ENCODE results near the gene TENM4.

Gene TENM4

DNA sequence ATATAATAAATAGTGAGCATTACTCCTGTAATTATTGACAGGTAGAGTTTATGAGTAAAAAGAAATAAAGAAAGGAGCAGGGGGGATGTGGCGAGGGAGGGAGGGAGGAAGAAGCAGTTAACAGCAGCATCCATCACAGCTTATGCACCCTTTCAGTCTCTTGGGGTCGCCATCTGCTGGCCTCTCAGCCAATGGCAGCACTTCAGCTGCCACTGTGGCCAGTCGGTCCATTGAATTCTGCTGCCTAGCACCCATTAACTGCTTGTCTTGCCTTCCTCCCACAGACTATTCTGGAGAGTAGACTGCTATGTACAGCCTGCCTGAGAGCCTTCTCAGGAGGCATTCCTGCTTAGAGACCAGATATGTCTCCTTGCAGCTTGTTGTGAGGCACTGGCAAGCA lies 388.3 kb downstream of the TENM4 start:
- TF ChIP-seq, protein P1, sequence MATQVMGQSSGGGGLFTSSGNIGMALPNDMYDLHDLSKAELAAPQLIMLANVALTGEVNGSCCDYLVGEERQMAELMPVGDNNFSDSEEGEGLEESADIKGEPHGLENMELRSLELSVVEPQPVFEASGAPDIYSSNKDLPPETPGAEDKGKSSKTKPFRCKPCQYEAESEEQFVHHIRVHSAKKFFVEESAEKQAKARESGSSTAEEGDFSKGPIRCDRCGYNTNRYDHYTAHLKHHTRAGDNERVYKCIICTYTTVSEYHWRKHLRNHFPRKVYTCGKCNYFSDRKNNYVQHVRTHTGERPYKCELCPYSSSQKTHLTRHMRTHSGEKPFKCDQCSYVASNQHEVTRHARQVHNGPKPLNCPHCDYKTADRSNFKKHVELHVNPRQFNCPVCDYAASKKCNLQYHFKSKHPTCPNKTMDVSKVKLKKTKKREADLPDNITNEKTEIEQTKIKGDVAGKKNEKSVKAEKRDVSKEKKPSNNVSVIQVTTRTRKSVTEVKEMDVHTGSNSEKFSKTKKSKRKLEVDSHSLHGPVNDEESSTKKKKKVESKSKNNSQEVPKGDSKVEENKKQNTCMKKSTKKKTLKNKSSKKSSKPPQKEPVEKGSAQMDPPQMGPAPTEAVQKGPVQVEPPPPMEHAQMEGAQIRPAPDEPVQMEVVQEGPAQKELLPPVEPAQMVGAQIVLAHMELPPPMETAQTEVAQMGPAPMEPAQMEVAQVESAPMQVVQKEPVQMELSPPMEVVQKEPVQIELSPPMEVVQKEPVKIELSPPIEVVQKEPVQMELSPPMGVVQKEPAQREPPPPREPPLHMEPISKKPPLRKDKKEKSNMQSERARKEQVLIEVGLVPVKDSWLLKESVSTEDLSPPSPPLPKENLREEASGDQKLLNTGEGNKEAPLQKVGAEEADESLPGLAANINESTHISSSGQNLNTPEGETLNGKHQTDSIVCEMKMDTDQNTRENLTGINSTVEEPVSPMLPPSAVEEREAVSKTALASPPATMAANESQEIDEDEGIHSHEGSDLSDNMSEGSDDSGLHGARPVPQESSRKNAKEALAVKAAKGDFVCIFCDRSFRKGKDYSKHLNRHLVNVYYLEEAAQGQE (IDR thresholded peaks at IDR 0.05; ENCODE audit: insufficient read depth in 1 of 2, low read depth in 2 of 2, low read length in 2 of 2), result no peak
- TF ChIP-seq FOXP2 (optimal IDR thresholded peaks at IDR 0.05; ENCODE audit: borderline replicate concordance, extremely low read depth, extremely low read length, insufficient read depth) (no peak), POLR2AphosphoS5 (IDR thresholded peaks at IDR 0.05; ENCODE audit: low read depth, low read length) (no peak), TAF1 (IDR thresholded peaks at IDR 0.05; ENCODE audit: borderline replicate concordance, insufficient read depth, low read length) (no peak), SIN3A (IDR thresholded peaks at IDR 0.05; ENCODE audit: borderline replicate concordance, insufficient read depth, low read length) (no peak)

DNA sequence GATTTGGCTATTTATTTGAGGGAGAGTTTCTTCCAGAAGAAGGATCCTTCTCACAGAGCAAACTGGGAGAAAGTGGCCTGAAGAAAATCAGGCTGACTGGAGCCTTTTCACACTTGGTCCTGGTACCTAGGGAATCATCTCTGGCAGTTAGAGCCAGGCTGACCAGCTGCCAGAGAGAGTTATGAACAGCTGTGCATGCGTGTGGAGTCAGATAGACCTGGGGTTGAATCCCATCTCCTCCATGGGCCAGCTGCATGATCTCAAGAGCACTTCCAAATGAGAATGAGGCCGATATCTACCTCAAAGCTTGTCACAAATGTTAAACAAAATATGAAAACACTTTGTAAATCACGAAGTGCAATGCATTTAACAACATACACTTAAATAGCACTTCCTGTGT lies 390.0 kb downstream of the TENM4 start:
- TF ChIP-seq FOXP2 (optimal IDR thresholded peaks at IDR 0.05; ENCODE audit: borderline replicate concordance, extremely low read depth, extremely low read length, insufficient read depth), result no peak
- TF ChIP-seq, protein P1 (IDR thresholded peaks at IDR 0.05; ENCODE audit: insufficient read depth in 1 of 2, low read depth in 2 of 2, low read length in 2 of 2), result no peak
- no peak for TF ChIP-seq POLR2AphosphoS5 (IDR thresholded peaks at IDR 0.05; ENCODE audit: low read depth, low read length)
- no peak for TF ChIP-seq SIN3A (IDR thresholded peaks at IDR 0.05; ENCODE audit: borderline replicate concordance, insufficient read depth, low read length)
- TF ChIP-seq TAF1 (IDR thresholded peaks at IDR 0.05; ENCODE audit: borderline replicate concordance, insufficient read depth, low read length), result no peak

DNA sequence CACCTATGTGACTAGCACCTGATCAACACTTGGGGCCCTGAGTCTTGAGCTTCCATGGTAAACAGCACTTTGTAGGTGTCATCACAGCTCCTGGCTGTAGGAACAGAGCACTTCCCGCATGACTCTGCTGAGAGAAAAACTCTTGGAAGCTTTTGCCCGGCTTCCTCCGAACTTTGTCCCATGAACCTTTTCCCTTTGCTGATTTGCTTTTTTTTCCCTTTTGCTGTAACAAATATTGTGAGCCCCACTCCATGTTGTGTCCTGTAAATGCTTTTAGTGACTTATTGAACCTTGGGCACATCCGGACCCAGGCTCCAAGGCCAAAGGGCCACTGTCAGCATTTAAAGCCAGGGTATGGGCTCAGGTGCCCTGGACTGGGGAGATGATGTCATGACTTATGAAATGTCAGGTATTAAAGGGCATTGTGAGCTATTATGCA lies 391.1 kb downstream of the TENM4 start:
- TF ChIP-seq FOXP2 (optimal IDR thresholded peaks at IDR 0.05; ENCODE audit: borderline replicate concordance, extremely low read depth, extremely low read length, insufficient read depth) (no peak), SIN3A (IDR thresholded peaks at IDR 0.05; ENCODE audit: borderline replicate concordance, insufficient read depth, low read length) (no peak), POLR2AphosphoS5 (IDR thresholded peaks at IDR 0.05; ENCODE audit: low read depth, low read length) (no peak), TAF1 (IDR thresholded peaks at IDR 0.05; ENCODE audit: borderline replicate concordance, insufficient read depth, low read length) (no peak)
- TF ChIP-seq, protein P1 (IDR thresholded peaks at IDR 0.05; ENCODE audit: insufficient read depth in 1 of 2, low read depth in 2 of 2, low read length in 2 of 2), result no peak

DNA sequence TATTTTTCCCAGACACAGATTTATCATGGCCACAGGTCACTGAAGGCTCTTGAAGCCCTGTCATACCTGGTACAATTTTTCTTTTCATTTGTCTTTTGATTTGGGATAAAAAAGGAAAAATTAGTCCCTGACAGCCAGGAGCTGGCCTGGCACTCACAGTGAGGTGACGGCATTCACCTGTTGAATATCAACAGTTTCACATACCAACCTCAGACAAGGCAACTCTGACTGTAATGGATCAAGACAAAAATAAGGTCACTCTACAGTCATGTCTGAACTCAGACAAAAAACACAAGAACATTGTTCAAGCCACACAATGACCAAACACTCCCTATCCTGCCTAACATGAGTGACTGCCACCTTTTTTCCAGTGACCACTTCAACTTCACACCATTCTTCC lies 392.9 kb downstream of the TENM4 start:
- no peak for TF ChIP-seq TAF1 (IDR thresholded peaks at IDR 0.05; ENCODE audit: borderline replicate concordance, insufficient read depth, low read length)
- TF ChIP-seq, protein P1 (IDR thresholded peaks at IDR 0.05; ENCODE audit: insufficient read depth in 1 of 2, low read depth in 2 of 2, low read length in 2 of 2), result no peak
- no peak for TF ChIP-seq SIN3A (IDR thresholded peaks at IDR 0.05; ENCODE audit: borderline replicate concordance, insufficient read depth, low read length)
- no peak for TF ChIP-seq POLR2AphosphoS5 (IDR thresholded peaks at IDR 0.05; ENCODE audit: low read depth, low read length)
- TF ChIP-seq FOXP2 (optimal IDR thresholded peaks at IDR 0.05; ENCODE audit: borderline replicate concordance, extremely low read depth, extremely low read length, insufficient read depth), result no peak

DNA sequence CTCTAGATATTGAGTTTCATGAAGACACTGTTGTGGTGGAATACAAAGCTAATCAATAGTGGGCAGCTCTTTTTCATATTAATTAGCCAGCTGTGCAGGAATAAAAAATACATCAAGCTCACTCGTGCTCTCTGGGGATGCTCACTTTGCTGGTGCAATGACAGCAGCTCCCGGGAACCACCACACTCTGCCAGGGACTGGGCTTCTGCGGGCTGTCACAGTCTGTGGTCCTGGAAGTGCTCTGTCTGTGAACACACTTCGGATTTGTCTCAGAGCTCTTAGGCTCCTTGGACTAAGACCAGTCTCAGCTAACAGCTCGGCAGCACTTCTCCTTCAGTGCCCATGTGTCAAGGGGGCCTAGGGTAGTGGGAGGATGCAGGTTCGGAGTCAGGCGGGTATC lies 393.5 kb downstream of the TENM4 start:
- TF ChIP-seq, protein P1 (IDR thresholded peaks at IDR 0.05; ENCODE audit: insufficient read depth in 1 of 2, low read depth in 2 of 2, low read length in 2 of 2), result no peak
- no peak for TF ChIP-seq SIN3A (IDR thresholded peaks at IDR 0.05; ENCODE audit: borderline replicate concordance, insufficient read depth, low read length)
- no peak for TF ChIP-seq FOXP2 (optimal IDR thresholded peaks at IDR 0.05; ENCODE audit: borderline replicate concordance, extremely low read depth, extremely low read length, insufficient read depth)
- no peak for TF ChIP-seq POLR2AphosphoS5 (IDR thresholded peaks at IDR 0.05; ENCODE audit: low read depth, low read length)
- no peak for TF ChIP-seq TAF1 (IDR thresholded peaks at IDR 0.05; ENCODE audit: borderline replicate concordance, insufficient read depth, low read length)
